ENCODE measurements around the gene MED9.
"Not testable (repeated sequence)": the region's sequence is repeated elsewhere in the genome, so short reads cannot be mapped to it uniquely, and the experiment has no call there.

The MED9 gene

GRCh38 chr17:17456251-17456650, 20.5 kb upstream of the MED9 start:
- DNase-seq, result no peak

DNA sequence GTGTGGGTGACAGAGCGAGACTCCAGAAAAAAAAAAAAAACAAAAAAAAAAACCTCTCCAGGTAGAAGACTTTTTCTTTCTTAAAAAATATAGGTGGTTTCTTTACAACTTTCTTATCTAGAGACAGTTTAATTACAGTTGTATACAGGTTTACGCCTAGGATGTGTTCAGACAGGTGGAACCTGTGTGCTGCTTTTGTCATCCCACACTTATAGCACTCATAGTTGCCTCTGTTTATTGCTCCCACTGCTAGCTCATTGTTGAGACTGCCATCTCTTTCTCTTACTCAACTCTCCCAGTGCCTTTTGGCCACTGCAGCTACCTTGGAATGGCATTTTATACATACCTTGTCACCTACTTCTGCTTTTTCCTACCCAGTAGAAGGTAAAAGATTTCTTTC, 19.1 kb upstream of the MED9 start:
- no peak for DNase-seq

GRCh38 chr17:17460038-17460437, 16.8 kb upstream of the MED9 start:
- DNase-seq, result no peak

- no peak for DNase-seq
Observed at GRCh38 chr17:17462048-17462824, 14.6 kb upstream of the MED9 start.

- DNase-seq, result no peak
Observed at GRCh38 chr17:17463821-17464220, 13.0 kb upstream of the MED9 start.

- DNase-seq, result not testable (repeated sequence)
Observed at GRCh38 chr17:17465878-17466277, 10.9 kb upstream of the MED9 start.

DNA sequence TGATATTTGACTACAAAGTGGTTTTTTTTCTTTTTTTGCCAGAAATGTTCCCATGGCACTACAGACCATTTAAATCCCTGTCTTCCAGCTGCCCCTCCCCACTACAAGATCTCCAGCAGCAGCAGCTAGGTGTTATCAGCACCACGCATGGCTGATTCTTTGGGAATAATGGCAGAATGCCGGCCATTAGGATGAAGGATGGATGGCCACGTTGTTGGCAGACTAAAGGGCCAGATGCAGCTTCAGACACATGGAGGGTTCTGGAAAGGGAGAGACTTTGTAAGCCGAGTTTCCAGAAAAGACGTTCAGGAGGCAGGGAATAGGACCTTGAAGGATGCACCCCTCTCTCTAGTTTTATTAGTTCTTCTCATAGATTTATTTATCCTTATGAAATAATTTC, 10.3 kb upstream of the MED9 start:
- no peak for DNase-seq

DNA sequence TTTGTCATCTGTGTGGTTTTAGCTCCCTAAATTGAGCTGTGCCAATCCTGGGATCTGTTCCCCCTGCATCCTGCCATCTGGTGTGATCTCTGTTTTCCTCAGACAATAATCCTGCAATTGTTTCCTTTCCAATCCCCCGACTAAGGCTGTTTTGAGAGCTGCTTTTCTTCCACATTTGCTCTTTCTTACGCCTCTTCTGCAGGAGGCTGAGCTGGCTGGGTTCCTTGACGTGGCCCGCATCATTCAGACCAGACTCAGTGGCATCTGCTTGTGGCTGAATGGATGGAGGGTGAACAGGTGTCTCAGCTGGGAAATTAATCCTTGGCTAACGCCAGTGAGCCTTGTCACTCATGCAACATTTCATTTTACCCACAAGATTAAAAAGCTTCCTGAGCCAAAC, 9.8 kb upstream of the MED9 start:
- DNase-seq, result no peak

GRCh38 chr17:17467720-17468119, 9.1 kb upstream of the MED9 start:
- no peak for DNase-seq

DNA sequence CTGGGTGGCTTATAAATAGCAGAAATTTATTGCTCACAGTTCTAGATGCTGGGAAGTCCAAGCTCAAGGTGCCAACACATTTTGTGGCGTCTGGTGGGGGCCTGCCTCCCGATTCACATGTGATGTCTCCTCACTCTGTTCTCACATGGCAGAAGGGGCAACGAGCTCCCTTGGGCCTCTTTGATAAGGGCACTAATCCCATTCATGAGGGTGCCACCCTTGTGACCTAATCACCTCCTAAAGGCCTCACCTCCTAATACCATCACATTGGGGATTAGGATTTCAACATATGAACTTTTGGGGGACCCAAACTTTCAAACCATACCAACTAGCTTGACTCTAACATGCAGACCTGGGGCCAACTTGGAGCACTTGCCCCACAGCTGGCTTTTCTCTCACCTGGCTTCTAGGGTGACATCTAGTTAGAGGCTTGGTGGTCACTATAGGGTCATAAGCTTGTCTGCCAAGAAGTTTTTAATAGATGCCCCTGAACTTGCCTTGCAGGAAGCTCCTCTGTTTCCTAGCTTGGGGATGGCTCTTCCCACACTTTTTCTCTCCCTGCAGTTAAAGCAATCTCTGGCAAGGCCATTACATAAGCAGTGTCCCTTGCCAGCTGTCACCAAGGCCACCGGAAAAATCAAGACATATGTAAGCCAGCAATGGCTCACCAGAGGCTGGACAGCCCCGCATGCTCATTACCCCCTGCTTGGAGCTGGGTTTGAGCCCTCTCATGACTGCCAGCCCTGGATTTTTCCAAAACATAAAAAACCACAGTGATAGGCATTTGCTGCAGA, 8.4 kb upstream of the MED9 start:
- no peak for DNase-seq

- DNase-seq, result no peak
Observed at GRCh38 chr17:17469358-17469757, 7.4 kb upstream of the MED9 start.

- DNase-seq, result no peak
Observed at GRCh38 chr17:17469996-17470395, 6.8 kb upstream of the MED9 start.

- DNase-seq, result no peak
Observed at GRCh38 chr17:17472333-17472920, 4.4 kb upstream of the MED9 start.

DNA sequence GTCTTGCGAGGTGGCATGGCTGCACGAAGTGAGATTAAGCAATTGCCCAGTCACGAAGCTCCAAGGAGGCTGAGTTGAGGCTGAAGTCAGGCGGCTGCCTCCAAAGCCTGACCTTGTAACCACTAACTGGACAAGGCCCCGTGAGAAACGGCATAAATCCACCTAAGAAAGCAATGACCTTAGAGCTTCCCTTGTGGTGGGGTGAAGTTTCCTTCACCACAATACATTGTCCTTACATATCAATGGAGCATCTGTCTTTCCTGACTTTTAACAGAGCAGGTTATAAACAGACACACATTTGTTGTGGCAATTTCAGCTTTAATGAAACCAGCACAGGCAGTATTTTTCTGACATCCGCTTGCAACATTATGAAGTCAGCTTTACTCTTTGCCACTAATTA, 2.5 kb upstream of the MED9 start:
- DNase-seq, result no peak

DNA sequence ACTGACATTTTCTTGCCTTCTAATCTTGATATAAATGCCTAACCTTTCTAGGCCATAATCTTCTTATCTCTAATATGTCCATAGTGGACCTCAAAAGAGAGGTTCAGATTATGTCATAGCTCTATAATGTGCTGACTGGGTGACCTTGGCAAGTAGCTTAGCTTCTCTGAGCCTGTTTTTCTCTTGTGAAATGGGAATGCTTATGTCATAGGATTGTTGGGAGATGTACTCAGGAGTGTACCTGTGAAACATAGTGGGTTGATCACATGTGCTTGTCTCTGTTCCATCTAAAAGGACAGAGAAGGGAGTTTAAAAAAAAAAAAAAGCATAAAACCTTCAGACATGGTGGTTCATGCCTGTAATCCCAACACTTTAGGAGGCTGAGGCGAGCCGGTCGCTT, 2.4 kb downstream of the MED9 start:
- no peak for DNase-seq

- no peak for DNase-seq
Observed at GRCh38 chr17:17480593-17481148, 3.9 kb downstream of the MED9 start.

DNA sequence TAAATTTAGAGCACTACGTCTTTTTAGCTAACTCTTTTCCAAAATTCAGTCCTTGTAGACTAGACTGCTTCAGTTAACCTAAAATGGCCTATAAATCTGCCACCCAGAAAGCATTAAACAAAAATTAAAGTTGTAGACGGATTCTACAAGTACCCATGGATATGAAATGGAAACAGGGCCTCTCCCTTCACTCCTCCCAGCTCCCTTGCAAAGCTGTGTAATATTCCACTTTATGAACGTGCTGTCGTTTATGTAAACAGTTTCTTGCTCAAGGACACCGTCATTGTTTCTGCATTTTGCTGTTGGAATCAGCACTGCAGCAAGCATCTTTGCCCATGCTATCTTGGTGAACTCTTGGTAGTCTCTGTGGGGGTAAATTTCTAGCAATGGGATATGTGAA, 5.1 kb downstream of the MED9 start:
- DNase-seq, result no peak

DNA sequence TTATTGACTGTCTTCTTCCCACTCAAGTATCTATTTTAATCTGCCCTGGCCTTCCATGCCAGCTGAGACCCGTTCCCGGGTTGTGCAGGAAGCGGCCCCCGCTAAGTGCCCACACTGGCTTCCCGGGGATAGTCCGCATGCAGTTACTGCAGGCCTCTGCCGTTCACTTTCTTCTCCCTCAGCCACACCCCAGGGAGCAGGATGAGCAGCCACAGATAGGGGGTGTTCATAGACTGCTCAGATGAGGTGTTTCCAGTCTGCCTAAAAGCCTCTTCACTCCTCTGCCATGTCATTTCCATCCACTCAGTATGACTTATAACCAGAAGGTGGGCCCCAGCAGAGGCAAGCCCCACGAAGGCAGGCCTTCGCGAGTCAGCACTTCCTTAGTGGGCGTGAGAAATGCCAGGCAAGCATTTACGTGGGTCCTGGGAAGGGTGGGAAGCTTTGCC, 7.7 kb downstream of the MED9 start:
- DNase-seq, result no peak

DNA sequence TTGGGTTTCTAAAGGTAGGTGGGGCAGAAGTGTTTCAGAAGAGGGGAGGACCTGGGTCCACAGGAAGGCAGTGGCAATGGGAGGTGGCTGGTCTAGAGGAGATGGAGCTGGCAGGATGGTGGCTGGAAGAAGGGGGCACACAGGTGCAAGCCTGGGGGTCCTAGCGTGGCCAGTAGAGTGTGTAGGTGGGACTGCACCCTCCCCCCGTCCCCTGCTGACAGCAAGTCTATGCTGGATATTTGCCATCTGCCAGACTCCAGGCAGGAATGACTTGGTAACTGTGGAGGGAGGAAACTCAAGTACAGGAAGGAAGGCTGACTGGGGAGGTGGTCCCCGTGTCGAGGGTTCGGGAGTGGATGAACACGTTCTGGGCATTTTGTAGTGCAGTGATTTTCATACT, 8.6 kb downstream of the MED9 start:
- no peak for DNase-seq

DNA sequence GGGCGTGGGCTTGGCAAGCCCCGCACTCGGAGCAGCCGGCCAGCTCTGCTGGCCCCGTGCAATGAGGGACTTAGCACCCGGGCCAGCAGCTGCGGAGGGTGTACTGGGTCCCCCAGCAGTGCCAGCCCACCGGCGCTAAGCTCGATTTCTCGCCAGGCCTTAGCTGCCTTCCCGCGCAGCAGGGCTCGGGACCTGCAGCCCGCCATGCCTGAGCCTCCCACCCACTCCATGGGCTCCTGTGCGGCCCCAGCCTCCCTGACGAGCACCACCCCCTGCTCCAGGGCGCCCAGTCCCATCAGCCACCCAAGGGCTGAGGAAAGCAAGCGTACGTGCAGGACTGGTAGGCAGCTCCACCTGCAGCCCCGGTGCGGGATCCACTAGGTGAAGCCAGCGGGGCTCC, 9.6 kb downstream of the MED9 start:
- DNase-seq, result not testable (repeated sequence)

- DNase-seq, result no peak
Observed at GRCh38 chr17:17487998-17488397, 11.2 kb downstream of the MED9 start.

DNA sequence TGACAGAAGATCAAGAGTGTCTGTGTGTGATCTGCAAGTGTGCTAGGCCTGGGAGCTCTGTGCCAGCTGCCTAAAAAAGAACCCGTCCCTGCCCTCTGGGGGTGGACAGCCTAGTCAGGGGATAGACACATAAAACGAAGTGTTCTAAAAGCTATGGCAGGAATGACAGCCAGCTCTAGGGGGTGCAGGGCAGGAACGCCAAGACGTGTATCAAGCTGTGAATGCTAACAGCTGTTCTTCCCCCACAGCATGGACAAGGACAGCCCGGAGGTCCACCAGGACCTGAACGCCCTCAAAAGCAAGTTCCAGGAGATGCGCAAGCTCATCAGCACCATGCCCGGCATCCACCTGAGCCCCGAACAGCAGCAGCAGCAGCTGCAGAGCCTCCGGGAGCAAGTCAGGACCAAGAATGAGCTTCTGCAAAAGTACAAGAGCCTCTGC, 14.3 kb downstream of the MED9 start:
- no peak for DNase-seq

- no peak for DNase-seq
Observed at GRCh38 chr17:17491546-17491988, 14.8 kb downstream of the MED9 start.

DNA sequence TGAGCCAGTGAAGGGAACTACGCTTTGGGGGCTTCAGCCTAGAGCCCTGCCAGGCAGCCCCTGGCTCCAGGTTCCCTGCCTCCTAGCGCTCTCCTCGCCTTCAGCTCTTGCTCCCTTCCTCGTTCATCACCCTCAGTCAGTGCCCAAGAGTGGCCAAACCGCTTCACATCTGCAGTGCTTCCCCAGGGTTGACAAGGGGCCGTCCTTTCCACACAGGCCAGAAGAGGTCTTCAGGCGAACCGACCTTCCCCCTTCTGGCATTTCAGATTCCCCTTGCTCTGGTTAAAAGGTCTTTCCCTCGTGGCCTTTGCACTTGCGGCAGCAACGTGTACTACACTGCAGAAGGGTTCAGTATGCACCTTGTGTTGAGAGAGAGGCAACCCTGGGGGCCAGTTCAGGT, 15.3 kb downstream of the MED9 start:
- no peak for DNase-seq

All from MV-4-11 (cell line).